ENCODE results near the gene TSC22D1.

Gene TSC22D1

DNA sequence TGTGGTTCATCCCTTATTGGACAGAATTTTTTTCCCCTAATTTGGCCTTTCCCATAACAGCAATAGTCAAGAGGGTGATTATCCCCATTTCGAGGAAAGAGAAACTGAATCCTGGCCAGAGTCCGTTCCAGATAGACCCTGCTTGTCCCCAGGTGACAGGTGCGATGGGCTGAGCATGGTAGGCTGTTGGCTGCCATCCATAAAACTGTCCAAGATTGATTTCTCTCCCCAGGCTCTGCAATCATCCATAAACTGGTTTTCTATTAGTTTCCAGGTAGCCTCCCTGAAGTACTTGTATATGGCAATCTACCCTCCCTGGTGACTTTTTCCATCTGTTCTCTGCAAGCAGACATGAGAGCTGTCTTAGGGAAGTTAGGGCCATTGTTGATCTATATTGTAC lies 177.1 kb downstream of the TSC22D1 start:
- TF ChIP-seq FOXA1 (IDR thresholded peaks at IDR 0.05) (no peak), ZNF384 (IDR thresholded peaks at IDR 0.05) (no peak), LEF1 (IDR thresholded peaks at IDR 0.05; ENCODE audit: borderline replicate concordance) (no peak), BHLHE40 (IDR thresholded peaks at IDR 0.05; ENCODE audit: borderline replicate concordance) (no peak), CTBP1 (IDR thresholded peaks at IDR 0.05; ENCODE audit: borderline replicate concordance) (no peak), FOXM1 (IDR thresholded peaks at IDR 0.05; ENCODE audit: borderline replicate concordance) (no peak), L3MBTL2 (conservative IDR thresholded peaks at IDR 0.05) (no peak), HDGF (IDR thresholded peaks at IDR 0.05; ENCODE audit: borderline replicate concordance) (no peak), FOXK2 (IDR thresholded peaks at IDR 0.05) (no peak), NFRKB (IDR thresholded peaks at IDR 0.05) (no peak), SUZ12 (IDR thresholded peaks at IDR 0.05) (no peak), TARDBP (IDR thresholded peaks at IDR 0.05) (no peak), ELF4 (IDR thresholded peaks at IDR 0.05) (no peak), SP1 (IDR thresholded peaks at IDR 0.05) (no peak), PKNOX1 (IDR thresholded peaks at IDR 0.05) (no peak), ARNT (IDR thresholded peaks at IDR 0.05) (no peak)
- CTCF ChIA-PET, result no interaction called here
- DNase-seq (ENCODE audit: extremely low spot score), result no peak
- POLR2A ChIA-PET, result no interaction called here

GRCh38 chr13:44398606-44399005 lies 177.5 kb downstream of the TSC22D1 start:
- CTCF ChIA-PET, result no interaction called here
- TF ChIP-seq LEF1 (IDR thresholded peaks at IDR 0.05; ENCODE audit: borderline replicate concordance) (no peak), ARNT (IDR thresholded peaks at IDR 0.05) (no peak), FOXM1 (IDR thresholded peaks at IDR 0.05; ENCODE audit: borderline replicate concordance) (no peak), NFRKB (IDR thresholded peaks at IDR 0.05) (no peak), HDGF (IDR thresholded peaks at IDR 0.05; ENCODE audit: borderline replicate concordance) (no peak), SP1 (IDR thresholded peaks at IDR 0.05) (no peak), ZNF384 (IDR thresholded peaks at IDR 0.05) (no peak)
- DNase-seq (ENCODE audit: extremely low spot score), result no peak
- POLR2A ChIA-PET, result no interaction called here

DNA sequence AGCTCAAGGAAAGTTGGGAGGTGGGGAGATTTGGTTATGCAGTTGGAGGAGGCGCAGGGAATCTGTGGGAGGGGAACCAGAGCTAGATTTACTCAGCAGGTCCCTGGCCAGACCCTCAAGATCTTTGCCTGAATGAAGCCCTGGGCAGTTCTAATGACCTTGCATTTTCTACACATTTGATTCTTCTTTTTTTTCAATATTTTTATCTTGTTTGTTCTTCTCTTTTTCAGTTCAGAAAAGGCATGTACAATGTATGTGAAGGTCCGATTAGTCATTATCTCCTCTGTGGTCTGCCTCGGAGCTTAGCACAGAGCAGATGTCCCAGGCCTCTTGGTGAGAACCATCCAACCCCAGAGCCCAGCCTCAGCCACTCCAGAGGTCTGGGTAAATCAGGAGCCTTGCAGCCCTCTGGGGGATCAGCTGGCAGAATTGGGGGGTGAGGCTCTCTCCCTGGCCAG lies 178.3 kb downstream of the TSC22D1 start:
- no peak for DNase-seq (ENCODE audit: extremely low spot score)
- POLR2A ChIA-PET, result interaction anchor here (1.3 to 3.0 kb wide), 2 partner anchors 37 to 39 kb away, joined by 3 to 17 read pairs; no protein-coding TSS in a partner anchor
- no peak for TF ChIP-seq FOXA1 (IDR thresholded peaks at IDR 0.05)
- TF ChIP-seq SUZ12 (IDR thresholded peaks at IDR 0.05), result no peak
- no peak for TF ChIP-seq LEF1 (IDR thresholded peaks at IDR 0.05; ENCODE audit: borderline replicate concordance)
- no peak for TF ChIP-seq PKNOX1 (IDR thresholded peaks at IDR 0.05)
- CTCF ChIA-PET, result no interaction called here

- CTCF ChIA-PET, result no interaction called here
- no peak for DNase-seq (ENCODE audit: extremely low spot score)
- TF ChIP-seq SP1 (IDR thresholded peaks at IDR 0.05) (no peak), ARNT (IDR thresholded peaks at IDR 0.05) (no peak), SUZ12 (IDR thresholded peaks at IDR 0.05) (no peak)
- POLR2A ChIA-PET, result interaction anchor here (1.3 to 3.0 kb wide), 2 partner anchors 38 to 40 kb away, joined by 3 to 17 read pairs; no protein-coding TSS in a partner anchor
Observed at GRCh38 chr13:44396701-44397580, 179.2 kb downstream of the TSC22D1 start.

GRCh38 chr13:44395976-44396694 lies 180.0 kb downstream of the TSC22D1 start:
- CTCF ChIA-PET, result no interaction called here
- no peak for DNase-seq (ENCODE audit: extremely low spot score)
- TF ChIP-seq HDGF (IDR thresholded peaks at IDR 0.05; ENCODE audit: borderline replicate concordance), result no peak
- no peak for TF ChIP-seq FOXM1 (IDR thresholded peaks at IDR 0.05; ENCODE audit: borderline replicate concordance)
- TF ChIP-seq FOXK2 (IDR thresholded peaks at IDR 0.05), result no peak
- no peak for TF ChIP-seq TARDBP (IDR thresholded peaks at IDR 0.05)
- TF ChIP-seq LEF1 (IDR thresholded peaks at IDR 0.05; ENCODE audit: borderline replicate concordance), result no peak
- no peak for TF ChIP-seq CTBP1 (IDR thresholded peaks at IDR 0.05; ENCODE audit: borderline replicate concordance)
- no peak for TF ChIP-seq ELF4 (IDR thresholded peaks at IDR 0.05)
- no peak for TF ChIP-seq ARNT (IDR thresholded peaks at IDR 0.05)
- TF ChIP-seq BHLHE40 (IDR thresholded peaks at IDR 0.05; ENCODE audit: borderline replicate concordance), result no peak
- TF ChIP-seq SUZ12 (IDR thresholded peaks at IDR 0.05), result no peak
- no peak for TF ChIP-seq ZNF384 (IDR thresholded peaks at IDR 0.05)
- TF ChIP-seq FOXA1 (IDR thresholded peaks at IDR 0.05), result no peak
- POLR2A ChIA-PET, result interaction anchor here (3.0 kb wide), 1 partner anchor 40 kb away, joined by 17 read pairs; no protein-coding TSS in a partner anchor

DNA sequence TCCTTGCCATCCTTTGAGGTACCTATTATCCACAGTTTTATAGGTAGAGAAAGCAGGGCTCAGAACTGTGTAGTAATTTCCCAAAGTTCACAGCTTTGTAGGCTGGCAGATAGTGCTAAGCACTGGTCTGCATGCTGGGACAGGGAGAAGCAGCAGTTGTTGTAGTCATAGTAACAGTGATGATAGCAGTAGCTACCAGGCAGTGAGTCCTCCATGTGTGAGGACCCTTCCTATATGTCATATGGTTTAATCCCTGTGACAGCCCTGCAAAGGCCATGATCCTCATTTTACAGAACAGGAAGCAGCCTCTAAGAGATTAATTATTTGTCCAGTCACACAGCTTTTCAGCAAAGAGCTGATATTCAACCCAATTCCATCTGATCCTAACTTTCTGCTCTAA lies 181.5 kb downstream of the TSC22D1 start:
- ChIA-PET CTCF (no interaction called here), POLR2A (no interaction called here)
- TF ChIP-seq L3MBTL2 (conservative IDR thresholded peaks at IDR 0.05) (no peak), SP1 (IDR thresholded peaks at IDR 0.05) (no peak), FOXA1 (IDR thresholded peaks at IDR 0.05) (no peak), PKNOX1 (IDR thresholded peaks at IDR 0.05) (no peak), SUZ12 (IDR thresholded peaks at IDR 0.05) (no peak), ZNF384 (IDR thresholded peaks at IDR 0.05) (no peak), NFRKB (IDR thresholded peaks at IDR 0.05) (no peak), FOXK2 (IDR thresholded peaks at IDR 0.05) (no peak), FOXM1 (IDR thresholded peaks at IDR 0.05; ENCODE audit: borderline replicate concordance) (no peak), ARNT (IDR thresholded peaks at IDR 0.05) (no peak), HDGF (IDR thresholded peaks at IDR 0.05; ENCODE audit: borderline replicate concordance) (no peak)
- DNase-seq (ENCODE audit: extremely low spot score), result no peak

Data from HEK293T (cell line).